Chondrocyte (in vitro differentiated cells): ENCODE data around the gene HORMAD2. TPM values are rescaled to one million over a fixed set of nuclear protein-coding genes. Genes with fewer than 3 reads are reported as not detected.

Source experiments
- DNase-seq: peaks from one replicate; pipeline ENCODE4 v3.0.0; 2021; ENCODE audit warnings: mixed read lengths, low spot score
- H3K27ac Mint-ChIP-seq: one replicate; pipeline ENCODE4 v1.8.0; 2021; ENCODE audit warnings: mild to moderate bottlenecking, moderate library complexity, mixed read lengths; ENCODE audit not compliant: unreplicated experiment
- H3K27me3 Mint-ChIP-seq: 2 replicates; pipeline ENCODE4 v1.8.0; 2021; ENCODE audit warnings: low read depth, mixed read lengths
- H3K36me3 Mint-ChIP-seq: 2 replicates; pipeline ENCODE4 v1.8.0; 2021; ENCODE audit warnings: low read depth, mixed read lengths
- H3K4me1 Mint-ChIP-seq: 2 replicates; pipeline ENCODE4 v1.8.0; 2021; ENCODE audit warnings: low read depth, mild to moderate bottlenecking, mixed read lengths
- H3K4me3 Mint-ChIP-seq: one replicate; pipeline ENCODE4 v1.8.0; 2021; ENCODE audit warnings: mild to moderate bottlenecking, moderate library complexity, mixed read lengths; ENCODE audit not compliant: unreplicated experiment
- H3K9me3 Mint-ChIP-seq: 2 replicates; pipeline ENCODE4 v1.8.0; 2021; ENCODE audit warnings: low read depth, mixed read lengths
- CTCF ChIP-seq: fragments of 200-600 bp; sonication (generic); IDR thresholded peaks from 2 replicates; pipeline ENCODE4 v1.5.0; 2021; ENCODE audit warnings: antibody characterized with exemption, mild to moderate bottlenecking, moderate library complexity
- total RNA-seq: library from RNA; stranded (reverse); gene quantifications from 3 replicates; pipeline ENCODE4 v1.2.1, GENCODE V29; 2021

Gene HORMAD2
- total RNA-seq, 1 donor from 2014 or later, result not detected

- Mint-ChIP-seq H3K9me3 (no peaks in the 10 kb centered on the region), H3K4me3 (no peak overlapping the region), H3K4me1 (peaks cover 24% of the 10 kb centered on the region), H3K27ac (no peak overlapping the region), H3K36me3 (no peaks in the 10 kb centered on the region), H3K27me3 (no peaks in the 10 kb centered on the region)
- TF ChIP-seq CTCF, result no peak
- DNase-seq, result no peak
These were observed 106.8 kb downstream of the HORMAD2 start for GRCh38 chr22:30187094-30187493.

DNA sequence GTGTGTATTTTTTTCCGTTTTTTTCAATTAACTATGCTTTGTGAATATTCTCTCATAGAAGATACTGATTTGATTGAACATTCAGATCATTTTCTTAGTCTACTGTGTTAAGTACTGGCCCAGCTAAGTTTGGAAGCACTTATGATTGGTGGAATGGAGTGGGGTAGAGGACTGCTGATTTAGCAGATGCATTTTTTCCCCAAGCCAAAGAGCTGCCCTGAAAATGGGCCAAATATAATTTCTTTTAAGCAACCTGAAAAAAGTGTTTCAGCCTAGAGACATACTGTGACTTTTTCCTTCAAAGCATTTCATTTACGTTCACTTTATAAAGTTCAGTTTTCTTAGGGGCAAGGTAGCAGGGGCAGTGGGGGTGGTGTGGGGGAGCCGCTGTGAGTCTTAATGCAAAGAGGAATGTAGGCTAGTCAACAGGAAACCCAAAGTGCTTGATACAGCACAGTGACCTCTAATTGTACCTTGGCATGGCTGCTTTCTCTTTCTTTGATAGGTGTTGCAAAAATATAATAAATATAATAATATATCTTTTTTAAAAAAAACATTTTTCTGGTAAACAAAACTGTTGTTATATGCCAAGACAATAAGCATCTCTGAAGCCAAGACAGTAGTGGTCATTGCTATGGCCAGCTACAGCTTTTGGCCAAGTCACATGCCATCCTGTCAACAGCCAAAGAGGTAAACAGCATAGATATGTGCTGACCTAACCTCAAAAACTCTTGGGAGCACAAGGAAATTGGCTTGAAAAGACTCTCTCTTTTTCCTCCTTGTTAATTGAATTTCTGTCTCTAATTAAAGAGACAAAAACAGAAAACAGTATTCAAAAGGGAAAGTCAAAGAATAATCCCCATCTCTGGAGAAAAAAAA is 107.5 kb downstream of the HORMAD2 start:
- H3K4me3 Mint-ChIP-seq, result no peak overlapping the region
- no peaks in the 10 kb centered on the region for H3K36me3 Mint-ChIP-seq
- no peaks in the 10 kb centered on the region for H3K9me3 Mint-ChIP-seq
- peaks cover 24% of the 10 kb centered on the region for H3K4me1 Mint-ChIP-seq
- TF ChIP-seq CTCF, result no peak
- H3K27me3 Mint-ChIP-seq, result no peaks in the 10 kb centered on the region
- H3K27ac Mint-ChIP-seq, result no peak overlapping the region
- DNase-seq, result no peak

GRCh38 chr22:30188911-30189310 is 108.6 kb downstream of the HORMAD2 start:
- H3K27me3 Mint-ChIP-seq, result no peaks in the 10 kb centered on the region
- H3K4me1 Mint-ChIP-seq, result peaks cover 13% of the 10 kb centered on the region
- H3K36me3 Mint-ChIP-seq, result no peaks in the 10 kb centered on the region

DNA sequence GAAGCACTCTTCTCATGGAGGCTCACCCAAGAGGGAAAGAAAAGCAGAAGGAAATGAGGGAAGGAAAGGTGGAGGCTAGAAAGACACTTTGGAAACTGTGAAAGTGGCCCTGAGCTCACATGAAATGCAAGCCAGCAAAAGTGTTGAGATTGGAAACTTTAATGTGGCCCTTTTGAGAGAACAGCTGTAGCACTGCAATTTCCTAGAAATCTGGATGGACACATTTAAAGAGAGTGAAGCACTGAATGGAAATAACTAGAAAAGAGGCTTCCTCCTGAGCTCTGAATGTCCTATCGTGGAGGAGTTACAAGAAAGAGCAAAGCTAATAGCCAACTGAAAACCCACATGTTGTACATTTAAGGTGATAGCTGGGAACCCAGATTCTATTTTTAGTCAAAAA is 110.3 kb downstream of the HORMAD2 start:
- DNase-seq, result no peak
- no peaks in the 10 kb centered on the region for H3K27me3 Mint-ChIP-seq
- H3K9me3 Mint-ChIP-seq, result no peaks in the 10 kb centered on the region
- H3K4me1 Mint-ChIP-seq, result peaks cover 15% of the 10 kb centered on the region
- no peak for TF ChIP-seq CTCF
- H3K4me3 Mint-ChIP-seq, result no peak overlapping the region
- no peak overlapping the region for H3K27ac Mint-ChIP-seq
- no peaks in the 10 kb centered on the region for H3K36me3 Mint-ChIP-seq

More at GRCh38 chr22:30188911-30189310, 108.6 kb downstream of the HORMAD2 start:
- no peak for DNase-seq
- H3K9me3 Mint-ChIP-seq, result no peaks in the 10 kb centered on the region
- TF ChIP-seq CTCF, result no peak
- no peak overlapping the region for H3K27ac Mint-ChIP-seq
- no peak overlapping the region for H3K4me3 Mint-ChIP-seq

DNA sequence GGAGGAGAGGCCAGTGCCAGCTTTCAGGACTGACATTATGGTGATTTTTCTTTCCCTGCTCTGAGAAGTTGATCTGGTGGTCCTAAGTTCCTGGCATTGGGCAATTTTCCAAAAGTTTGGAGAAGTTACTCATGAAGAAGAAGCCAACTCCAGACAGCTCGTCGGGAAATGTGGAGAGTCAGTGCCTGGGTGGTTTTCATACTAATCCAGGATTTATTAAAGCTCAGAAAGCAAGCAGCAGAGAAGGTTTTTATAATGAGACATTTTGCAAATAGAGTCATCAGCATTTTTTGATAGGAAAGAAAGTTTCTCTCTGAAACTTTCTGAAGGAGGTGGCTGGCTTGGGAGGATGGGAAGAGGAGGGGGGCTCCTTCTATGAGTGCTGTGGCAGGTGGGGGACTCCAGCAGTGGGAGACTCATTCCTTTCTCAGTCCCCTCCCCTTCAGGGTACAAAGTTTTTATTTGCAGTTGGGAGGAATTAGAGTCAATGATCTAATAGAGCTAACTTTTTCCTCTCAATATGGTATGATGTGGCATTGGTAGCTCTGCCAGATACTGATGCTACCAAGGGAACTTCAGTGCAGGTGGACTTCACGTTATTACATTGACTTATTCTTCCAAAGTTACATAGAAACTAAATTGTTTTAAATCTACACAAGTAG is 110.9 kb downstream of the HORMAD2 start:
- Mint-ChIP-seq H3K36me3 (no peaks in the 10 kb centered on the region), H3K27ac (no peak overlapping the region), H3K4me1 (peaks cover 21% of the 10 kb centered on the region), H3K9me3 (no peaks in the 10 kb centered on the region), H3K27me3 (no peaks in the 10 kb centered on the region), H3K4me3 (no peak overlapping the region)
- DNase-seq, result no peak
- TF ChIP-seq CTCF, result no peak
